K562 (cell line): ENCODE results near the gene SOST. TPM values are rescaled to one million over a fixed set of nuclear protein-coding genes. Genes with fewer than 3 reads are reported as not detected.

Experiments used
- ARID3B ChIP-seq: fragments of 250-450 bp; sonication (Bioruptor Pico); IDR thresholded peaks from 2 replicates; pipeline ENCODE4 v1.4.0; 2020; ENCODE audit warnings: borderline replicate concordance
- ATF1 ChIP-seq, 2 experiments: fragments of 450-650 bp in 1 of 2; IDR thresholded peaks; 2 replicates each; pipeline ENCODE4 v1.6.1; 2016; ENCODE audit warnings: missing compliant biosample characterization in 1 of 2, missing genetic modification characterization in 1 of 2
- ATF3 ChIP-seq, 2 experiments: fragments of 450-650 bp in 1 of 2; sonication (generic) in 1 of 2; formaldehyde crosslinking in 1 of 2; IDR thresholded peaks in 1 of 2; conservative IDR thresholded peaks in 1 of 2; 2 replicates each; pipeline versions ENCODE4 v1.6.1 to v1.8.1; 2016 to 2023; ENCODE audit warnings: mild to moderate bottlenecking in 2 of 2, moderate library complexity in 2 of 2, inconsistent platforms in 1 of 2, missing genetic modification reagents in 1 of 2
- MCM5 ChIP-seq: fragments of 450-650 bp; IDR thresholded peaks from 2 replicates; pipeline ENCODE4 v1.6.1; 2016; ENCODE audit warnings: low read depth
- MNT ChIP-seq, 2 experiments: fragments of 450-650 bp; conservative IDR thresholded peaks; 2 replicates each; pipeline ENCODE4 v1.6.1; 2017; ENCODE audit warnings: mild to moderate bottlenecking in 2 of 2, moderate library complexity in 2 of 2
- RBFOX2 ChIP-seq: fragments of 200-400 bp; formaldehyde crosslinking; IDR thresholded peaks from 2 replicates; pipeline ENCODE4 v1.6.1; 2017; ENCODE audit warnings: low read depth, mild to moderate bottlenecking, low read length, moderate library complexity
- SREBF1 ChIP-seq: fragments of 150-350 bp; IDR thresholded peaks from 2 replicates; pipeline ENCODE4 v1.6.1; 2014; ENCODE audit warnings: antibody characterized with exemption, low read depth, low read length, borderline replicate concordance
- ZNF76 ChIP-seq: fragments of 250-450 bp; sonication (Bioruptor Pico); IDR thresholded peaks from 2 replicates; pipeline ENCODE4 v1.4.0; 2020; ENCODE audit warnings: mild to moderate bottlenecking, moderate library complexity, borderline replicate concordance
- ZNF764 ChIP-seq: fragments of 250-450 bp; sonication (Bioruptor Pico); IDR thresholded peaks from 2 replicates; pipeline ENCODE4 v1.4.0; 2020; ENCODE audit warnings: low read depth, mild to moderate bottlenecking, moderate library complexity
- polyA plus RNA-seq, 8 experiments: library from polyadenylated mRNA; depleted of rRNA in 4 of 8; stranded (reverse) in 5 of 8; unstranded in 3 of 8; fragments of >200 nt; fragmentation: Nextera tagmentation in 2 of 8; fragmentation: Illumina TruSeq in 1 of 8; extraction: Ambion mirVana in 2 of 8; extraction: Trizol in 1 of 8; gene quantifications; 2 replicates each; pipeline versions ENCODE4 v1.2.1 to v1.2.3, GENCODE V29; 2011 to 2014; ENCODE audit warnings: inconsistent platforms in 1 of 8, missing spikeins in 1 of 8
- total RNA-seq, 7 experiments: library from RNA; depleted of rRNA in 6 of 7; stranded (reverse); fragments of >200 nt in 6 of 7; fragmentation: Illumina TruSeq in 2 of 7; extraction: Trizol in 2 of 7; gene quantifications; 2 replicates each; pipeline versions ENCODE4 v1.2.1 to v1.2.3, GENCODE V29; 2011 to 2021; ENCODE audit warnings: low replicate concordance in 1 of 7

SOST gene
- total and polyA plus RNA-seq, 9 of the 15 experiments (the other 6 are each of a cell fraction or from before 2014, with no cell fraction given), result not detected

GRCh38 chr17:43719578-43719977 lies 39.0 kb downstream of the SOST start (continued):
- TF ChIP-seq ZNF76 (CRISPR knock-in tag) (no peak), ATF1 (CRISPR knock-in tag; IDR thresholded peaks at IDR 0.05) (no peak), ATF1 (tag; IDR thresholded peaks at IDR 0.05) (no peak), MNT (conservative IDR thresholded peaks at IDR 0.05) (0 out of 4 replicates have a peak, but pooled peaks of 1 of the 2 experiments have one; percentile 17), ZNF764 (CRISPR knock-in tag) (no peak), ATF3 (IDR thresholded peaks at IDR 0.05) (peak; percentile 76), ATF3 (CRISPR knock-in tag; conservative IDR thresholded peaks at IDR 0.05) (no peak), ARID3B (CRISPR knock-in tag) (no peak), SREBF1 (no peak), MCM5 (no peak), RBFOX2 (no peak)
